Right atrium auricular region (tissue), 2 donors: Measurements from ENCODE around the gene RAD51B. TPM values are rescaled to one million over a fixed set of nuclear protein-coding genes. Genes with fewer than 3 reads are reported as not detected.

Experiments used
- DNase-seq: peaks from one replicate; pipeline ENCODE4 v3.0.0-alpha.2; 2019; ENCODE audit warnings: low spot score
- H3K27ac ChIP-seq, 2 donors: fragments of 200-600 bp; sonication (generic); 1 replicate in 1 of 2; 2 replicates in 1 of 2; pipeline ENCODE4 v1.5.1; 2016 to 2019
- H3K27me3 ChIP-seq, 2 donors: fragments of 200-600 bp; sonication (generic); one replicate each; pipeline versions ENCODE4 v1.5.1 to v1.6.0; 2017 to 2019
- H3K36me3 ChIP-seq: fragments of 200-600 bp; sonication (generic); one replicate; pipeline ENCODE4 v1.5.1; 2016
- H3K4me1 ChIP-seq, 2 donors: fragments of 200-600 bp; sonication (generic); one replicate each; pipeline versions ENCODE4 v1.5.1 to v1.6.0; 2017 to 2019
- H3K4me3 ChIP-seq, 2 donors: fragments of 200-600 bp; sonication (generic); 1 replicate in 1 of 2; 2 replicates in 1 of 2; pipeline ENCODE4 v1.5.1; 2017 to 2019; ENCODE audit warnings: mild to moderate bottlenecking in 1 of 2, moderate library complexity in 1 of 2
- H3K9me3 ChIP-seq, 2 donors: fragments of 200-600 bp; sonication (generic); one replicate each; pipeline ENCODE4 v1.5.1; 2019
- total RNA-seq, 2 donors: library from RNA; depleted of rRNA; stranded (reverse); fragments of >200 nt; gene quantifications; one replicate each; pipeline ENCODE4 v1.1.0, GENCODE V29; 2016
- TF ChIP-seq, protein P1 (sequence below), 2 donors: fragments of 200-600 bp; sonication (generic); IDR thresholded peaks; one replicate each; pipeline ENCODE4 v1.5.1; 2019; ENCODE audit warnings: antibody characterized with exemption in 2 of 2

The RAD51B gene
- total RNA-seq, 2 donors from 2014 or later = 1.2 to 1.5 TPM

DNA sequence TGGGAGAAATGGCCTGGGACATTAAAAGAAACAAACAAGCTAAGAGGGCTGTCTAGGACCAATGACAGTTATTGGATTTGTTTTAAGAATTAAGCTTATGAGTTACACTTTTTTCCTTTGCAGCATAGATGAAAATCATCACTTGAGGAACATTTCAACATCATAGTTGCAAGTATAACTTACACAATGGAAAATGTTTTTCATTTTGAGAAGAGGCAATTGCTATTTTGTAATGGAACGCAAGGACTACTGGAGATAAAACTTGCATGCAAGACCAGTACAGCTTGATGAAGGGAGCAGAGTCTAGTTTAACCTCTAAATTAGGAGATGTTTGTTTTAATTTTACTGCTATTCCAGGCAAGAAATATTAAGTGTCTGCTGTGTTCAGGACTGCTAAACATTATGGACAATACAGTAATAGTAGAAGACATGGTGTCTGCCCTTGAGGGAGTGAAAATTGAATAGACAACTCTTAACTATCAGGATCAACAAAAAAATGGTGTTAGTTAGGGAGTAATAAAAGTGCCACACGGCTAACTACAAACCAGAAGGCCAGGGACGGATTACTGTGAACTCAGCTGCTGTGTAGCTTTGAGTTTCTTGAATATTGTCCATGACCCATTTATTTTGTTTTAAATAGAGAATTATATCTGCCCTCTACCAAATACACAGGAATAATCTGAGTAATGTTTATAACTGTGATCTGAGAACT is 374.5 kb downstream of the RAD51B start:
- Histone ChIP-seq H3K9me3 (no peaks in the 10 kb centered on the region), H3K27ac (peak overlapping the region in 1 of 2 donors; percentile 20), H3K4me3 (no peak overlapping the region), H3K4me1 (no peaks in the 10 kb centered on the region), H3K36me3 (no peaks in the 10 kb centered on the region), H3K27me3 (no peaks in the 10 kb centered on the region)
- TF ChIP-seq, protein P1, sequence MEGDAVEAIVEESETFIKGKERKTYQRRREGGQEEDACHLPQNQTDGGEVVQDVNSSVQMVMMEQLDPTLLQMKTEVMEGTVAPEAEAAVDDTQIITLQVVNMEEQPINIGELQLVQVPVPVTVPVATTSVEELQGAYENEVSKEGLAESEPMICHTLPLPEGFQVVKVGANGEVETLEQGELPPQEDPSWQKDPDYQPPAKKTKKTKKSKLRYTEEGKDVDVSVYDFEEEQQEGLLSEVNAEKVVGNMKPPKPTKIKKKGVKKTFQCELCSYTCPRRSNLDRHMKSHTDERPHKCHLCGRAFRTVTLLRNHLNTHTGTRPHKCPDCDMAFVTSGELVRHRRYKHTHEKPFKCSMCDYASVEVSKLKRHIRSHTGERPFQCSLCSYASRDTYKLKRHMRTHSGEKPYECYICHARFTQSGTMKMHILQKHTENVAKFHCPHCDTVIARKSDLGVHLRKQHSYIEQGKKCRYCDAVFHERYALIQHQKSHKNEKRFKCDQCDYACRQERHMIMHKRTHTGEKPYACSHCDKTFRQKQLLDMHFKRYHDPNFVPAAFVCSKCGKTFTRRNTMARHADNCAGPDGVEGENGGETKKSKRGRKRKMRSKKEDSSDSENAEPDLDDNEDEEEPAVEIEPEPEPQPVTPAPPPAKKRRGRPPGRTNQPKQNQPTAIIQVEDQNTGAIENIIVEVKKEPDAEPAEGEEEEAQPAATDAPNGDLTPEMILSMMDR (IDR thresholded peaks at IDR 0.05) = no peak
- DNase-seq = no peak

DNA sequence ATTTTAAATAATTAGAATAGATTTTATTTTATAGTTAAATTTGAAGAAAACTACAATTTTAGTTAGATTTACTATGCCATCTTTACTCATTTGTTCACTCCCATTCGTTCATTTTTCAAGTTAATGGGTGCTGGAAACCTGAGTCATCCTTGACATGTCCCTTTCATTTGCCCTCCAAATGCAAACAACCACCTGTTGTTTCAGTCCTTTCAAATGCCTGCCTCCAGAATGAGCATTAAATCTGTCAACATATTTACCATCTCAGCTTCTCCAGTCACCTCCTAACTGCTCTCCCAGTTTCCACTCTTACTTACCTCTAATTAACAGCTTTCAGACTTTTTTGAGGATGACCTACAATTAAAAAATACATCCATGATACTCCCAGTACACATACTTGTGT is 375.5 kb downstream of the RAD51B start:
- H3K27me3 ChIP-seq = no peaks in the 10 kb centered on the region
- H3K36me3 ChIP-seq = no peaks in the 10 kb centered on the region
- H3K4me3 ChIP-seq = no peak overlapping the region
- DNase-seq = no peak
- peaks cover 0 to 3% of the 10 kb centered on the region in 2 donors for H3K4me1 ChIP-seq
- TF ChIP-seq, protein P1 (IDR thresholded peaks at IDR 0.05) = no peak
- H3K27ac ChIP-seq = no peak overlapping the region
- no peaks in the 10 kb centered on the region for H3K9me3 ChIP-seq

DNA sequence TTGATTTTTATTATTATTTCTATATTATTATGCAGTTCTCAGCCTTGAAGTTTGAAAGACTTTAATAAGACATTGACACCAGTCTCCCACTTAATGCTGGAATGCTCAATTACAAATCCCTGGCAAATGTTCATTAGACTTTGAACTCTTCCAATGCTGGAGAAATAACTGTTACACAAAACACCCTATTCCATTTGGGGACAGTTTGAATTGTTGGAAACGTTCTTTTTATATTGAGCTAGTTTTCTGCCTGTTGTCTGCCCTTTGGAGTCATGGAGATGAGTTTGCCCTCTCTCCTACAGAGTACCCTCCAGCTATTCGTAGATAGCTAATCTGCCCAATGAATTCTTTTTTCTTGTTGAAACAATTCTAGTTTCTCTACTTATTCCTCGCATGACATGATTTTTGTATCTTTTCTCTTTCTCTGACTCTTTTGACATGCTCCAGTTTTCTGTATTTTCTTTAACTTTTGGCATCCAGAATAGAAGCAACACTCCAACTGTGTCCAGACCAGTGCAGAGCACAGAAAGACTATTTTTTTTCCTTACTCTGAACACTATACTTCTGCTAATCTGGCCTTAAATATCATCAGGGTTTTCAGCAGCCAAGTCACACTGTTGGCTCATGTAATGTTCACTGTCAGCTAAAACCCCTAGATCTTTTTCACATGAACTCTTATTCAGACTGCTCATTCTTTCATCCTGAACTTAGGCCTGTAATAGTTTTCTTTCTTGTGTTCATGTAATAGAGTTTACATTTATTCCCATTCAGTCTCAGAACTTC is 379.3 kb downstream of the RAD51B start:
- DNase-seq = no peak
- TF ChIP-seq, protein P1 (IDR thresholded peaks at IDR 0.05) = no peak
- Histone ChIP-seq H3K36me3 (no peaks in the 10 kb centered on the region), H3K27ac (peak overlapping the region; percentile 63 to 68), H3K4me3 (no peak overlapping the region), H3K27me3 (no peaks in the 10 kb centered on the region), H3K9me3 (no peaks in the 10 kb centered on the region), H3K4me1 (peaks cover 0 to 6% of the 10 kb centered on the region in 2 donors)

DNA sequence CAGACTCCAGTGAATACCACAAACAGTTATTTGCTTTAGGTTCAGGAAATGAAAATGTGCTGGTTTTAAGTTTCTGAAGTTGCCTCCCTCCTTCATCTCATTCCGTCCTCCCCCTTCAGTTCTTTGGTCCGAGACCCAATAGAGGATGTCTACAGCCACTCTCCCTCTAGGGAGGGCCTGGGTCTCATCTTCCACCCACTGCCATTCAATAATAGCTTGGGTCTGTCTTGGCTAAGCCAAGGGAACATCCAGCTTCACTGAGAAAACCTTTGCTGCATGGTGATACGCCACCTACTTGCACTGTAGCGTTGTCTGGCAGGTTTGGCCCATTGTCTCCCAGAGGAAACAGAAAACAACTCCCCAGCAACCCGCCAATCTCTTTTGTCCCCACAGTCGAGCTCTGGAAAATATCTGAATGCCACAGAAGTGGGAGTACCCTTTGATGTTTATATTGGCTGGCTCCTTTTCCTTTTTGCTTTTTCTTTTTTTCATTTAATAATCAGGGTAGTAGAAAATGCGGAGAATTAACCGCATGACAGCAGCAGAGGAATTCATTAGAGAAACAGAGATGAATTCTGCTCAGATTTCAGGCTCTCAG is 380.1 kb downstream of the RAD51B start:
- H3K27me3 ChIP-seq = no peaks in the 10 kb centered on the region
- H3K27ac ChIP-seq = peak overlapping the region; percentile 63 to 68
- H3K36me3 ChIP-seq = no peaks in the 10 kb centered on the region
- no peak overlapping the region for H3K4me3 ChIP-seq
- TF ChIP-seq, protein P1 (IDR thresholded peaks at IDR 0.05) = peak in 1 of 2 donors; percentile 38
- peak; percentile 68 for DNase-seq
- no peaks in the 10 kb centered on the region for H3K9me3 ChIP-seq
- peaks cover 0 to 6% of the 10 kb centered on the region in 2 donors for H3K4me1 ChIP-seq

DNA sequence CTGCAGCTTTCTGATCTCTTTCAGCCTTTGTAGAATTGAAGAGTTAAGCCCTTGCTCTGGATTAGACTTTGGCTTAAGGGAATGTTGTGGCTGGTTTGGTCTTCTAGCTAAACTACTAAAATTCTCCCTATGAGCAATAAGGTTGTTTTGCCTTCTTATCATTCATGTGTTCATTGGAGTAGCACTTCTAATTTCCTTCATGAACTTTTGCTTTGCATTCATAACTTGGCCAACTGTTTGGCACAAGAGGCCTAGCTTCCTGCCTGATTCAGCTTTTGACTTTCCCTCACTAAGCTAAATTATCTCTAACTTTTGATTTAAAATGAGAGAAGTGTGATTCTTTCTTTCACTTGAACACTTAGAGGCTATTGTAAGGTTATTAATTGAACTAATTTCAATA is 384.3 kb downstream of the RAD51B start:
- Histone ChIP-seq H3K27me3 (no peaks in the 10 kb centered on the region), H3K4me1 (peaks cover 0 to 11% of the 10 kb centered on the region in 2 donors), H3K9me3 (no peaks in the 10 kb centered on the region), H3K27ac (no peak overlapping the region), H3K4me3 (no peak overlapping the region), H3K36me3 (no peaks in the 10 kb centered on the region)
- TF ChIP-seq, protein P1 (IDR thresholded peaks at IDR 0.05) = no peak
- DNase-seq = no peak
